DMS 273 (cell line): Measurements from ENCODE around the gene CLCNKA.

Experiments used
- DNase-seq: peaks from one replicate; lab custom pipeline; 2025; ENCODE audit not compliant: unreplicated experiment; lab: John Stamatoyannopoulos, UW

The CLCNKA gene

DNA sequence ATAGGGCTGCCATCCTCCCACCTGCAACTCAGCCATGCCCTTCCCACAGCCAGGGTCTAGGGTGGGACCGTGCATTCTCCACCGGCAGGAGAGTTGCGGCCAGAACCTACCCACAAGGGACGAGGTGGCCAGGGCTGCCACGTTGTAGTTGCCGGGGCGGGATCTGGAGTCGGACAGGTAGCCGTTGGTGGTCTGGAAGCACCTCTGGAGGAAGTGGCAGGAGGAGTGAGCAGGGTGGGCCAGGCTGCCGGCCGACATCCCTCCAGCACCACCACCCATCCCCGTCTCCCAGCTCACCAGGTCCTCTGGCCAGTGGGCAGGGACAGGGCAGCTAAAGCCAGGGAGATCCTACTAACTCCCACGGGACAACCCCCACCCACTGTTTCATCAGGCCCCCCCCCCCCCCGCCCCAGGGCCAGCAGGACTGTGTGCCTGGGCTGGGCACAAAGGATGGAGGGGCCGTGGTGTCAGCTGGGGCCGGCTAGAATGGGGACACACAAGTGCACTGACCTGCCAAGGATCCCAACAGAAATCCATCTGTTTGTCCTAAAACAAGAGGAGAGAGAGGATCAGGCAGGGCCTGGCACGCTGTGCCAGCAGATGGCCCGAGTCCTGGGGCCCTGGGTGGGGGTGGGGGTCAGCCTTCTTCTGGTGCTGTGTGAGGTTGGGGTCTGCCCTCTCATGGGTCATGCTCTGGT lies 40.3 kb downstream of the CLCNKA start:
- DNase-seq: peak; percentile 64

- peak; percentile 64 for DNase-seq
Observed at GRCh38 chr1:16062687-16063075, 40.8 kb downstream of the CLCNKA start.

DNA sequence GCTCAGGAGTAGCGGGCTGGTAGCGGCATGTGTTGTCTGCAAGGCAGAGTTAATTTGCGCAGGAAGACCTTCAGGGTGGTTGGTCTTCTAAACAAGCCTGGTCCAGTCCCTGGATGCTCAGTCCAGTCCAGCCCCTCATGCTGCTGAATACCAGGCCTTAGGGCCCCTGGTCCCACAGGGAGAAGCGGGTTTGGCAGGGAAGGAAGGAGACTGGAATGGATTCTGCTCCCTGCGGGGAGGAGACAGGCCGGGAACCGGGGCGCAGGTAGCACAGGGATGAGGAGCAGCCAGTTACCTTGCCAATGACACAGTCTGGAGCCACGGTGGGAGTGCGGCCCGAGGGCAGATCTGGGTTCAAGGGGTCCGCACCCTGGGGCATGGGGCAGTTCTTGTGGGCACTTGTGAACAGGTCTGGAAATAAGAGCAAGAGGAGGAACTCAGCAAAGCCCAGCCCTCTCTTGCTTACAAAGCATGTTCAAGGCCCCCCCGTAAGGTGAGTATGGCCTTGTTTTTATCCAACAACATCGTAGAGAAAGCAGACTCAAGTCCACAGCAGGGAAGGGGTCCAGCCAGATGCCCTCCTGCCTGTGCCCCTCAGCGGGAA lies 41.5 kb downstream of the CLCNKA start:
- peak; percentile 36 for DNase-seq

- DNase-seq: no peak
Observed at GRCh38 chr1:16063921-16064320, 42.1 kb downstream of the CLCNKA start.

DNA sequence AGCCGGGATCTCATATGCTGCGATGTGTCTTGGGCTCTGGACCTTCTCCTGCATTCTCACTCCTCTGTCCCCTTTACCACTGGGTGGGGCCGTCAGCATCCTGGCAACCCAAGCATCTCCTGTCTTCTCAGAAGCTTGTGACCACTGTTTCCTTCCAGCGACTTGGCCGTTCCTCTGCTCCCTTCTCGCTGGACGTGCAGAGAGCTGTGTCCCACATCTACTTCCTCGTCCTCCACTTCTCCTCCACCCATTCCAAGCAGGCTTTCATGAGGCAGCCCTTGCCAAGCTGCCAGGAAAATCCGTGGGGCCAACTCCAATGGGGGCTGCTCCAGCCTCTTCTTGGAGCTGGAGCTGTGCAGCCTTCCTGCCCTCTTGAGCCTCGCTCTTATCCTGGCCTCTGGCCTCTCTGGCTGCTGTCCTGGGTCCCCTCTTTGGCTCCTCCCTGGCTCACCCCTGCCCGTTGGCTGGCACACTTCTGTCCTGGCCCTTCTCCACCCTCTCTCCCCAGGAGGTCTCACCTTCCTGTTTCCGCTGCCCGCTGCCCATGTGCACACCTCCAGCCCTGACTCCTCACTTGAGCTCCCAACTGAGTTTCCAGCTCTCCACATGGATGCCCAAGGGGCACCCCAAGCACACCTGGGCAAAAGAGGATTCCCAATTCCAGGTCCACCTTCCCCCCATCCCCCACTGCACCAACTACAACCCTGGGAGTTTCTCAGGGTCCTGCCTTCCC lies 42.9 kb downstream of the CLCNKA start:
- DNase-seq: no peak

DNA sequence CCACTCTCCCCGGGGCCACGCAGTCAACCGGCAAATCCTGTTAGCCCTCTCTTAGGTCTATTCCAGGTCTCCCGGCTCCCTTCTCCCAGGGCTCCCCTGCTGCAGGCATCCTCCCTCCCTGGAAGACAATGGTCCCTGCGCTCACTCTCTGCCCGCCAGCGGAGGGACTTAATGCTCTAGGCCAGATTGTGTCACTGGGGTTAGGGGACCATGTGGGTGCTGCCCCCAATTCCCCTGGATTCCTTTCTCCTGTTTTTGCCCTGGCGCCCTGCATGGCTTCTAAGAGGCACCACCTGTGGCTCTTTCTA lies 43.4 kb downstream of the CLCNKA start:
- DNase-seq: no peak

- no peak for DNase-seq
Observed at GRCh38 chr1:16066245-16066644, 44.4 kb downstream of the CLCNKA start.

DNA sequence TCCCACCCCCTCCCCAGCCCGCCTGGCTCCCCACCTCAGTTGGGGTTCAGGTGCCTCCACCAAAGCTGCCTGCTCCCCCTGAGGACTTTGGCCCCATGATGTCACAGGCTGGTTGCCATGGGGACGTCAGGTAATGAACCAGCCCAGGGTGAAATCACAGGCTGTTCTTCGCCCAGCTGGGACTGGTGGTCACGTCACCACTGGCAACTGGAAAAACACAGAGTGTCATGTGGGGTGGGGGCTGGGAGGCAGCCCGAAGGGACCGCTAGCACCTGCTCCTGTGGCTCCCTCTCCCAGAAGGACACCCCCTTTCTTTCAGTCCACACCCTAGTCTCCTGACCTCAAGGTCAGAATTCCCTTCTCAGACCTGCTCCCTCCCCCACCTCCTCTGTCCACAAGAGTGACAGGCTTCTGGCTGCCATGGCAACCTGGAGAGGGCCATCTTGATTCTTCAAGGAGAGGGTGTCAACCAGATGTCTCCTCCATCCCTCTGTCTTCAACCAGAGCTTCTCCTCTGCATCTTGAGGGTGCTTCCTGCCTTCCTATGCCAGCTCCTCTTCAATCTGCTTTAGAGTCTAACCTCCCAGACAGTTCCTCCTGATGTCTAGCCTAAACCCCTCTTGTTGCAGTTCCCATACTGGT lies 45.4 kb downstream of the CLCNKA start:
- DNase-seq: peak; percentile 80

DNA sequence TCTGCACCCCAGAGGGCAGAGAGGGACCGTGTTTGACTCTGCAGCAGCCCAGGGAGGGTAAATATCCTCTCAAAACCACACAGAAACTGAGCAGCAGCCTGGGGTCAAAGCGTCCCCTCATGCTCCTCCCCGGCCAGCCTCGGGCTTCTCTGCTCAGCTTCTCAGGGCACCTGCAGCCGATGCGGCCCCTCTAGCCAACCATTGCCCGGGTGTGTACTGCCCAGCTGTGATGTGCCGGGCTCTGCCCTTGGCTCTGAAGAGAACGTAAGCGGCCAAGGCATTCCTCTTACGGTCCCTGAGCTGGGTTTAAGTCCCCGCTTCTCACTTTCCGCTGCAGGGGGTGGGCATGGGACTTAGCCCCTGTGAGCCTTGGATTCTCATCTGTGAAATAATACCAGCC lies 46.1 kb downstream of the CLCNKA start:
- no peak for DNase-seq

GRCh38 chr1:16068356-16069270 lies 46.8 kb downstream of the CLCNKA start:
- DNase-seq: no peak

- DNase-seq: no peak
Observed at GRCh38 chr1:16070640-16071355, 49.0 kb downstream of the CLCNKA start.

DNA sequence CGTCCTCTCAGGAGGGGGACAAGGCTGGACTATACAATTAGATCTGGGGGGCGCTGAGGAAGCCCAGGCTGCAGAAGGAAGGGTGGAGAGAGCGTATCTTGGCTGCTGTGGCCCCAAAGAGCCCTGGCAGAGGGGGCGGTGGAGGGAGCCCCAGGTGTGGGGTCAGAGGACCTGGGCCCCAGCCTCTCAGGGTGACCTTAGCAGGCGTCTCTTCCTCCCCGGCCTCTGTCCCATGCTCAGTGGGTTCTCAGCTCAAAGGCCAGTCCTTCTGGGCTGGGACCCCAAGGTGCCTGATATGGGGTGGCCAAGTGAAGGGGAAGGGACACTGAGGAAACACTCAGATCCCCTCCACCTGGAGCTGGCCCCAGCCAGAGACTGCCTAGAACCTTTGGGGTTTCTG lies 49.8 kb downstream of the CLCNKA start:
- no peak for DNase-seq

- no peak for DNase-seq
Observed at GRCh38 chr1:16072095-16072494, 50.3 kb downstream of the CLCNKA start.

DNA sequence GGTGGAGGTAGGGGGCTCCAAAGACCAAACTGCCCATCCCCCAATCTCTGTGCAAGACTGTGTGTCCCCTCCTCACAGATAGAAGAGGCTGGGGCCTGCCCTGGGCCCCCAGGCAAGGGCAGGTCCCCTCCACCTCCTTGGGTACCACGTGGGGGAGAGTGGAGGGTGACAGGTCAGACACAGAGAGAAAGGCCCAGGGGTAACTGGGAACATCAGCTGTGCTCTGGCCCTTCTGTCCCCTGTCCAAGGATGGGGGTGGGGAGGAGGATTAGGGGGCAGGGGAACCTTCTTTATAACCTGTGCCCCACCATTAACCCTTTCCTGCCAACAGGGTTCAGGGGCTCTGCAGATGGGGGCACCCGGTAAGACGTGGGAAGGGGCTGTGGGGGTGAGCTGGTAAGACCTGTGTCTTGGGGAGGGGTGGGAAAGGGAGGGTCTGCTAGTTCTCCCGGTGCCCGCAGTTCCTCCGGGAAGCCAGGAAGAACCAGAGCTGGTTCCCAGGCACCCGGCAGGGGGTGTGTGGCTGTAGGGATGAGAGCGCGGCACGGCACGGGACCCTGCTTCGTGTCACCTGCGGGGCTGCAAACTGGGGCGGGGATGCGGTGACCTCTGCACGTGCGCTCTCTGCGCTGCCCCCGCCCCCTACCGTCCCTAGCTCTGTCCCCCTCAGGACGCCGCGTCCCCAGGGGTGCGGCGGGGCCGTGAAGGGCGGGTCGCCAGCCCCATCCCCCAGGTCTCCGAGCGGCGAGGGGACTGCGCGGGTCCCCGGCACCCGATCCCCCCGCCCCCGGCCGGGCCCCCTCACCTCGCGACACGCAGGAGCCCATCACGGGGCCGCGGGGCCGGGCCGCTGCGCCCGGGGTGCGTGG lies 51.0 kb downstream of the CLCNKA start:
- peak; percentile 61 for DNase-seq

DNA sequence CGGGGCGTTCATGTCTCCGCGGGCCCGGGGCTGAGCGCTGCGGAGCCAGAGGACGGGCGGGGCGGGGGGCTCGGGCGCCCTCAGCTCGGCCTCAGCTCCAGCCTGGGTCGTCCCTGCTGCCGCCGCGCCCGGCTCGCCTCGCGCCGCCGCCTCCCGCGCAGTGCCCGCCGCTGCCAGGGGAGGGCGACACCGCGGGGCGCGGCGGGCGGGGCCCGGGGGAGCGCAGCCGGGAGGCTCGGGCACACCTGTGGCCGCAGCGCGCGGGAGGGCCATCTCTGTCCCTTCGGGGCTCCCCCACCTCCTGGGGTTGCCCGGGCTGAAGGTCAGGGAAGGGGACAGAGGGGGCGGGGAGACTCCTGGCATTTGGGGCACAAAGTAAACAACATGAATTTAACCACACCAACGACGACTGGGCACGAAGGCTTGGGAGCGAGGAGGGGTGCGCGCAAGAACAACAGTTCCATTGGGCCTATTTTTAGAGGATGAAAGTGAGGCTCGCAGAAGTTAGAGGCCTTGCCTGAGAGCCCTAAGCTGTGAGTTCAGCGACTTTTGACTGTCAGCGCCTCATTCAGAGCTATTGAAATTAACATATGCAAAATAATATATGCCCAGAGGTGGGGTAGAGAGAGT lies 51.8 kb downstream of the CLCNKA start, which contains the start of gene FAM131C:
Gene FAM131C (minus strand): TSS at position 162 of the 630 bp plus-strand sequence. CDS start 209 bp downstream, outside the sequence.
- peak; percentile 79 for DNase-seq

GRCh38 chr1:16074217-16074616 lies 52.4 kb downstream of the CLCNKA start:
- no peak for DNase-seq

DNA sequence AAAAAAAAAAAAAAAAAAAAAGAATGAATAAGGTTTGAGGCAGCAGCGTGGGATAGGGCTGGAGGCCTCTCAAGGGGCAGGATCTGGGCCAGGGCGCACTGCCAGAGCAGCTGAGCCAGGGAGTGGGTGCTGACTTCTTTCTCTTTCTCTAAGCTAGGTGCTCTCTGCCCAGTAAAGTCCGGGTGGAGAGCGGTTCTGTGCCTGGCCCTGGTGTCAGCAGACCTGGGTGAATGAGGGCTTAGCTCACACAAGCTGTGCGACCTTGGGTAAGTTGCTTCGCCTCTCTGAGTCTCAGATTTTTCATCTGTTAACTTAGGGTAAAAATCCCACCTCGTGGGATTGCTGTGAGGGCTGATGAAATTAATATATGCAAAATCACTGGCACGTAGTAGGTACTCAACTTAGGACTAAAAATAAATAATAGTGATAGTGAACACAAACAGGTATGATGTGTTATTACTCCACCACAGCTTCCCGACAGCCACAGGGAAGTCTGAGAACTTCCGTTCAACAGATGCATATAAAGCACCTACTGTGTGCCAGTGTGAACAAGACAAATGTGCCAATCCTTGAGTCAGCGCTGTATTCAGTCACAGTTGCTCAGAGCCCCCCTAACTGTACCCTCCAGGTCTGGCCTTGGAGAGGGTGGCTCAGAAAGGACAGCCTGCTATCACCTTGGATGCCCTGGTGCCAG lies 53.6 kb downstream of the CLCNKA start:
- no peak for DNase-seq
